Posterior vena cava (tissue), 2 donors: ENCODE measurements around the gene MAN1C1. TPM values are rescaled to one million over a fixed set of nuclear protein-coding genes. Genes with fewer than 3 reads are reported as not detected.

ENCODE experiments used
- DNase-seq: peaks from one replicate; pipeline ENCODE4 v3.0.0-alpha.2; 2020; ENCODE audit warnings: low spot score
- intact Hi-C, 2 donors: fragments of 100-400 bp; cut with DNase I; formaldehyde crosslinking; loops; one replicate each; pipeline versions ENCODE4 v1.14.1 to v1.14.2; 2022 to 2023
- long read RNA-seq, 2 donors: library from polyadenylated mRNA; unstranded; transcript quantifications; one replicate each; pipeline ENCODE4 v2.0.0, GENCODE V29; 2020 to 2021
- total RNA-seq, 2 donors: library from RNA; stranded (reverse); fragmentation: NEBNext Ultra II Directional; extraction: Animal tissue kit (Norgen Biotek cat#: 25700); gene quantifications; one replicate each; pipeline ENCODE4 v1.2.1, GENCODE V29; 2021
- donor health status: DM: yes; HTN: yes; CAD: no.
- donor health status: DM: yes; HTN: yes; CAD: no.

The MAN1C1 gene
- 10 to 100 TPM; 15.0 to 29.4 TPM for total RNA-seq
- long read RNA-seq, donor 1, full-length matches to known transcripts: 8 of 15 reads
- long read RNA-seq, donor 1, partial matches to known transcripts: 4 of 15 reads
- long read RNA-seq, donor 1, other reads (novel, unspliced or antisense): 3 of 15 reads
- long read RNA-seq, donor 2, full-length matches to known transcripts: 1 of 14 reads
- long read RNA-seq, donor 2, partial matches to known transcripts: 9 of 14 reads
- long read RNA-seq, donor 2, other reads (novel, unspliced or antisense): 4 of 14 reads

DNA sequence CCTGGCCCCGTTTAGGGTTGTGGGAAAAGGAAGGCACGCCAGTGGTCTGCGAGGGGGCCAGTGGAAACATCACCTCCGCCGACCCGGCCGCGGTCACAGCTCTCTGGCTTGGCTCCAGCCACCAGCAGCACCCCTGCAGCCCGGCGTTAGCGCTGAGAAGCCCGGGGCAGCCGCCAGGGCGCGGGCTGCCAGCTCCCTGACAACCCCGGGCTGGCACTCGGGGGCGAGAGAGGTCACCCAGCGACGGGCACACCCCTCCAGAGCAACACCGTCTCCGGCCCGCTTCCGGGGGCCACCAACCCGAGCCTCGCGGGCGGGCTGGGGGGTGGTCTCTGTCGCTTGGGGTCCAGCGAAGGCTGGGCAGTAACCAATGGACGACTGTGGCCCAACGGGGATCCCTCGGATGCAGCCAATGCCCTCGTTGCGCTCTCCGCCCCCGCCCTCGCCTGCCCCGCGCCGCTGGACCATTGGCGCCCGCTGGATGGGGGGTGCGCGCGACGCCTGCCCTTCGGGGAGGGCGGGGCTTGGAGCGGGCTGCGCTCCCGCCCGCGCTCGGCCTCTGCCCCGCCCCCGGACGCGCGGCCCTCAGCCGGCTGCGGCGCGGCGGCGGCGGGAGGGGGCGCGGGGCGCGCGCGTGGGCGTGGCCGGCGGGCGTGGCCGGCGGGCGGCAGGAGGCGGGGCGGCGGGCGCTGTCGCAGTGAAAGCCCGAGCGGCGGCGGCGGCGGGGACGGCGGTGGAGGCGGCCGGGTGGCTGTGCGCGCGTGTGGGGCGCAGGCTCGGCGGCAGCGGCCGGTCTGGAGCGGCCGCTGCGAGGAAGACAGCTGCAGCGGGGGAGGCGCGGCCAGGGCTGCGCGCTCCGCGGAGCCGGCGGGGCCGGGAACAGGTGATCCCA lies at the start of gene MAN1C1:
MAN1C1 (plus strand) TSS at position 697 of the 892 bp plus-strand sequence. CDS start 1,007 bp downstream, outside the sequence.
- intact Hi-C loops: loop anchor here (2.0 to 5.0 kb wide), 3 partner anchors 76 to 180 kb away; no protein-coding TSS in a partner anchor
- DNase-seq: peak; percentile 94

DNA sequence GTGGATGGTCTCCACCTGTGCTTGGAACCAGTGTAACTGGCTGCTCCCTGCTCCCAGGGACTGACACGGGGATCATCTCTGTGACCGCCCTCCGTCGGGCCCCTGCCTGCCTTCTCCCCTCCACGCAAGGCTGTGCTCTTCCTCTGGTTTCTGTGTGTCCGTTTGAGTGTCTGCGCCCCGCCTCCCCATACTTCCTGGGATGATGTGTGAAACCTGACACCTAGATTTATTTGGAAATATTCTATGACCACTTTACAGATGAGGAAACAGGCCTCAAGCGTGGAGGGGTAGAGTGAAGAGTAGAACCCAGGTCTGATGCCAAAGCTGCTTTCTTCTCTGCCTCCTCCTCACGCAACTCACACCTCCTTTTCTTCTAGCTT lies 48.9 kb upstream of the MAN1C1 start:
- DNase-seq: no peak
- intact Hi-C loops: no loop called here

DNA sequence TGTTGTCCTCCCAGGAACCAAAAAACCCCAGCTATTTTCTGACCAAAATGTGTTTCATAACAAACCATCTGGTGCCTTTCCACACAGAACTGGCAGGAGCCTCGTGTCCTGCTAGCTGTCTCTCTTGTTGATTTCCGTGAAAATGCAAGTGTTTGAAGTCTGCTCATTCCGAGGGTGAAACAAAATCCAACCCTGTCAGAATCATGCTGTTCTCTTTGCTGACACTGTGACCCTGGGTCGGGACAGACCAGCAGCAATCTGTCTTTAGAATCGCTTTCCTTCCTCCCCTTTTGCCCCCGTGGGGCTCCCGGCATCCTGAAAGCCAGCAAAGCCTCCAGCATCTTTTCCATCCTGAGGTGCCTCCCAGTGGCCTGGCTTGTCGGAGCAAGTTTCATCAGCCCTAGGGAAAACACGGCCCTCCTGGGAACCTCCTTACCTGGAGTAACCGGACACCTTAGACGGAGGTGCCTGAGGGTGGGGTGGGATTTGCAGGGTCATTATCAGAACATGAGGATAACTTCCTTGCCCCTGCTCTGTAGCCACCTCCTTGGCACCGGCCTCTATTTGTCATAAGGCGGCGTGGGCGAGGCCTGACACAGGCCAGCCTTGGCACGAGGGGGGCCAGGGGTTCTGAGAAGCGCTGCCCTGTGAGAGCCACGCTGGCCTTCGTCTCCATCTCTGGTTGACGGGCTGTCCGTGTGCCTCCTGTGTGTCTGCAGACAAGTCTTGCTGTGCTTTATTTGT lies 48.3 kb upstream of the MAN1C1 start:
- no peak for DNase-seq

DNA sequence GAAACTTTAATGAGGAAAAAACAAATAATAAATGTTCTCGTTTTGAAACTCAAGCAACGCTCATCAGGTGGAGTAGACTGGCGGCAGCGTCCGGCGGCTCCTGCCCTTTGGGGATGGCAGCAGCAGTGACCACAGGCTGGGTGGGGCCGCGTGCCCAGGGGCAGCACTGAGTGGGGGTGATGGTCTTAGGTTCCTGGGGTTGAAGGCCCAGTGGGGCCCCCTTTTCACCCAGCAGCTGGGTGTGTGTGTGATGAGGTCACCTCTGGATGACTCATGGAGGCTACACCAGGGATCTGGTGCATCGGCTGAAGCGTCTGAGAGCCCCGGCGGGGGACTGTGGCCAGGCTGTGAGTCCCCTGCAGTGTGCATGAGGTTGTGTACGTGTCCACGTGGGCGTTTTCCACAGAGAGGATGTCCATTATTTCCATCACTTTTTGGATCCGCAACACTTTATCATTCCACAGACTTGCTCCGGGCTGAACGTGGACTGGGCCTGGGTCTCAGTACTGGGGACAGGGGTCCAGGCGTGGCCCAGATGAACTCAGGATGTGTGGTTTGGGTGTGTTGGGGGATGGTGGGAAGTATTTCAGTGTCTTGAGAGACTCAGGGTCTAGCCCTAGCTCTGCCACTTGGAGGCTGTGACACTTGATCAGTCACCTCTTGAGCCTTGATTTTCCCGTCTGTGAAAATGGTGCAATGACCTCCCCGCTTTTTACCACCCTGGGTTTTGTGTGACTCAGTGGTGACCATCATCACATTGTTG lies 47.6 kb upstream of the MAN1C1 start:
- intact Hi-C loops: no loop called here
- DNase-seq: no peak

More for the DNA sequence above, 48.3 kb upstream of the MAN1C1 start:
- intact Hi-C loops: no loop called here

DNA sequence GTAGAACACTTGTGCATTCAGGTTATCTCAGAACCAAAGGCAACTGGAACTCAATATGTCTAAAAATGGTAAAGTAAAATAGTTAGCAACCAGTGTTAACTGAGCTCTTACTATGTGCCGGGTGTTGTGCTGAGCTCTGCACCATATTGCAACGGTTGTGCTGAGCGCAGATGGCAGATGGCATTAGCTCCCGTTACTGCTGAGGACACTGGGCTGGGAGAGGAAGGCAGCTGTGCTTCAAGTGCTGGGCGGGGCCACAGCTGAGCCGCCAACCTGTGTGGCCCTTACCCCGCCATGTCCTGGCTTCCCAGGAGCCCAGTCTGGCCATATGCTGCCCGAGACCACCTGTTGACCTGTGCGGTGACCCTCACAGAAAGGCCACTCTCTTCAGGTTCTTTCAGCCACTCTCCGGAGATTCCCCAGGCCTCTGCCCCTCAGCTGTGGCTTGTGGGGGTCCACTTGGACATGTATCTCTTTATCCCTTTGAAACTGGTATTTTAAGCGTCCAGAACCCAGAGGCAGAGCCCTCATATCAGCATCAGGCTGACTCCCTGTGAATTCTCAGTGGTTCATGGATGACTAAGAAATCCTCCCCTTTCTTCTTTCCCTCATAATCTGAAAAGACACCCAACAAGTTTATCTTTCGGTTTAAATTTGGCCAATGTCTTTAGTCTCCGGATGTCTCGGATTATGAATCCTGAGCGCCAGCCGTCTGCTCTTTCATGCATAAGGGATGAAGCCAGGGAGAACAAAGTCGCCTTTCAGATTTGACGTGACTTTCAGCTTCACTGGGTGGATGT lies 46.8 kb upstream of the MAN1C1 start:
- no peak for DNase-seq
- intact Hi-C loops: no loop called here

DNA sequence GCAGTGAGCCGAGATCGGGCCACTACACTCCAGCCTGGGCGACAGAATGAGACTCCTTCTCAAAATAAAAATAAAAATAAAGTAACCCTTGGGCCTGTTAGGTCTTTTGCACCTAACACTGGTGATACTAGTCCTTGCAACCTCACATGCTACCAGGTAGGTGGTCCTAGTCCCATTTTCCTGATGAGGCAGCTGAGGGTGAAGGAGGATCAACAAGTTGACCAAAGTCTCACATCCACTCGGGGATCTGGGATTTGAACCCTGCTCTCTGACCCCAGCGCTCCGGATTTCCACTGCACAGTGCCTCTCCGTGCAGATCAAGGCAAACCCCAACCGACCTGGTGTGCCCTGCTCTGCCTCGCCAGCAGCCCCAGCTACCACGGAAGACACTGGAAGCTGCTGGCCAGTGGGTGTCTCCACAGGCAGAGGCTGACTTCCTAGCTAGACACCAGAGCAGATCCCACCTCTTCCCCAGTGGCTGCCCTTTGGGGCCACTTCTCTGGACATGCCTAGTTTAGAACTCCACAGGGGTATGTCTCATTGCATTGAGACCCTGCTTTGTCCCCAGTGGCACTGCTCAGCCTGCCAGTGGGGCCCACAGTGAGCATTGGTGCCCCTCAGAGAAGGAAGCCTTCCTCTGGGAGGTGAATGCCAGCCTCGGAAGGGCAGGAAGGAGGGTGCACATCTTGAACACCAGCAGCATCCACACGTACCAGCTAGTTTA lies 45.6 kb upstream of the MAN1C1 start:
- intact Hi-C loops: no loop called here
- no peak for DNase-seq

DNA sequence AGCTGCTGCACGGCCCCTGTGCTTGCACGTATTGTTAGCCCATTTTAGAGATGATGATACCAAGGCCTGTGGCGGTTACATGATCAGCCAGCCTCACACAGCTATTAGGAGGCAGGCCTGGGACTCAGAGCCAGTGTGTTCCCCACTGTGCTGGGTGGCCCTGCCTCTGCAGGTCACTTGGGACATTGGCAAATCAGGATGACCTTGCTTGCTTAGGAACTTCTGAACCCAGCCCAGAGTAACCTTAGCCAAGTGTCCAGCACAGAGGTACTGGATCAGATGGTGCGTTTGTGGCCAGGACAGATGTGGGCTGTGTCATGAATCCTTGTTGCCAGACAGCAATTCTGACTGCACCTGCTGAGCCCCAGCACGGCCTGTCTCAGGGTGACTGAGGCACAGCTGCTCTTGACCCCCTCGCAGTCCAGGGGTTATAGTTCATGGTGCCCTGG lies 45.0 kb upstream of the MAN1C1 start:
- DNase-seq: no peak
- intact Hi-C loops: no loop called here

DNA sequence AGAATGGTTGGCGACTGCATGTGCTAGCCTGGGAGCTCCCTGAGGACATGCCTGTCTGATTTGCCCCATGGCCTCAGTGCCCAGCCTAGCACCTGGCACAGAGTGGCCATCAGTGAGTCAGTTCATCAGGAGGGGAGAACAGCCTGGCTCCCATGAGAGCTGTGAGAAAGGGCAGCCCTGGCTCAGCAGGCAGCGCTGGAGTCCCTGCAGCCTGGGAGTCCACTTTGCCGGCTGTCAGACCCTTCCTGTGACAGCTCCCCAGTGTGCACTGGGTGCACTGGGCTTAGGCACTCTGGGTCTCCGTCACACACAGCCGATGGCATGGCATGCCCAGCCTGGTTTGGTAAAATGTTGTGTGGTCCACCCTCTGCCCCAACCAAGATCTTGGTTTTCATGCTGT lies 44.5 kb upstream of the MAN1C1 start:
- intact Hi-C loops: no loop called here
- no peak for DNase-seq

DNA sequence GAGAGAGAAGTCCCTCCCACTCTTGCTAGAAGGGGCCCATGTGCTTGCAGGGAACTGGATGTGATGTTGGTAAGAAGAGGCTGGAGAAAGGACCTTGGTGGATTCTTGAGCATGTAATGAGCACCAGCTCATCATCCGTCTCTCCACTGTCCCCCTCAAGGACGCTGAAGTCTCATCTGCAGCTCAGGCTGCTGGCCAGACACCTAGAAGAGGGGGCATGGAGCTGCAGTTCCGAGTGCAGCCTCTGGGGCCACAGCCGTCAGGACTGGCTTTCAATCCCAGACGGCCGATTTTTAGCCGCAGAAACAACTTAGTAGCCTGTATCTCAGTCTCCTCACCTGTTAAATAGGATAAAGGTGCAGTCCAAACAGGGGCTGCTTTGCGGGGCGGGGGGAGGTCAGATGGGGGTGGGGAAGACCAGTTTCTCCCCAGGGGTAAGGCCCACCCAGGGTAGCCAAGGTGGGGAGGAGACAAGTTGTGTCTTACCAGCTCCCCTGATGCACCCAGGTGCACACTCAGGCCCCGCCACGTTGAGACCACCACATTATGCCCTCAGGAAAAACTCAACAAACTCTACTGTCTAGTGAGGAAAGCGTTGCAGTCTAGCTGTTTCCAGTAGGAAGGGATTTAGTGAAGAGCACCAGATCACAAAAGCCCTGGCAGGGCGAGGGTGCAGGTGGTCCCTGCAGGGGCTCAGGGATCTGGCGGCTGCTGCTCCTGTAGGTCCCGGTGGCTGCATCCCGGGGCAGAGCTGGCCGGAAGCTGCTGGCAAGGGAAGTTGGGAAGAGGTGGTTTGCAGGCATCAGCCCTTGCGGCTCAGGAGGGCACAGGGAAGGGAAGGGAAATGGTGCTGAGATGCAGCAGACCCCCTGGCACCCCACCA lies 43.6 kb upstream of the MAN1C1 start:
- no peak for DNase-seq
- intact Hi-C loops: no loop called here

DNA sequence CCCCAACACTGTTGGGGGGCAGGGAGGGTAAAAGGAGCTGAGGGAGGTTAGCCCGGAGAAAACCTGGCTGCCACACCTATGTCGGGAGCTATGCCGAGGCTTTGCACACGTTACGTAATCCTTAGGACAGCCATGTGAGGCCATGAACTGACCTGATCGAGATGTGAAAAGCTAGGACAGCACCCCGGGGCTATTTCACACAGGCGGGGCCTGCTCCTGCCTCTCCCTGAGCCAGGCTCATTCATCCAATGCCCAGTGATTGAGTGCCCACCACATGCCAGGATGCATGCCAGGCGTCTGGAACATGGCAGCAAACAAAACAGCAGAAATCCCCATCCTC lies 43.0 kb upstream of the MAN1C1 start:
- intact Hi-C loops: no loop called here
- DNase-seq: no peak

DNA sequence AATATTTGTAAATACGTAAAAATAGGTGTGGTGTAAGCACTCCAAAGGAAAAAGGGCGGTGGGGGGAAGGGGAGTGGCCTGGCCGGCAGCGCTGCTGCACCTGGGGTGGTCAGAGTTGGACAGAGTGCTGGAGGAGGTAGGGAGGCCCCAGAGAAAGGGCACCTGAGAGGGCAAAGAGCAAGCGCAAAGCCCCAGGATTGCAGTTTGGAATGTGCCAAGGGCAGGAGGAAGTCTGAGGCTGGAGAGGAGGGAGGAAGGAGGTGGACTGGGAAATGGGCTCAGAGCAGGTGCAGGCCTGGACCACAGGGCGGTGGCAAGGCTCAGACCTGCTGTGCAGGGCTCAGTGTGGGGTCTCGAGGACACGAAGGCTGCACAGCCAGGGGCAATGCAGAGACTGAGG lies 42.6 kb upstream of the MAN1C1 start:
- intact Hi-C loops: no loop called here

DNA sequence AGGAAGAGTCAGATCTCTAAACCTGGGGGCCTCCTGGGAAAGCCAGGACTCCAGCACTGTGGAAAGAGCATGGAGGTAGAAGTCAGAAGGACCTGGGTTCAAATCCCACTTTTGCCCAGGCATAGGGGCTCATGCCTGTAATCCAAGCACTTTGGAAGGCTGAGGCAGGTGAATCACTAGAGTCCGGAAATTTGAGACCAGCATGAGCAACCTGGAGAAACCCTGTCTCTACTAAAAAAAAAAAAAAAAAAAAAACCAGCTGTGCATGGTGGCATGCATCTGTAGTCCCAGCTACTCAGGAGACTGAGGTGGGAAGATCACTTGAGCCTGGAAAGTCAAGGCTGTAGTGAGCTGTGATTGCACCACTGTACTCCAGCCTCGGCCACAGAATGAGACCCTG lies 41.4 kb upstream of the MAN1C1 start:
- intact Hi-C loops: no loop called here
- DNase-seq: no peak

More for the DNA sequence above, 42.6 kb upstream of the MAN1C1 start:
- no peak for DNase-seq

DNA sequence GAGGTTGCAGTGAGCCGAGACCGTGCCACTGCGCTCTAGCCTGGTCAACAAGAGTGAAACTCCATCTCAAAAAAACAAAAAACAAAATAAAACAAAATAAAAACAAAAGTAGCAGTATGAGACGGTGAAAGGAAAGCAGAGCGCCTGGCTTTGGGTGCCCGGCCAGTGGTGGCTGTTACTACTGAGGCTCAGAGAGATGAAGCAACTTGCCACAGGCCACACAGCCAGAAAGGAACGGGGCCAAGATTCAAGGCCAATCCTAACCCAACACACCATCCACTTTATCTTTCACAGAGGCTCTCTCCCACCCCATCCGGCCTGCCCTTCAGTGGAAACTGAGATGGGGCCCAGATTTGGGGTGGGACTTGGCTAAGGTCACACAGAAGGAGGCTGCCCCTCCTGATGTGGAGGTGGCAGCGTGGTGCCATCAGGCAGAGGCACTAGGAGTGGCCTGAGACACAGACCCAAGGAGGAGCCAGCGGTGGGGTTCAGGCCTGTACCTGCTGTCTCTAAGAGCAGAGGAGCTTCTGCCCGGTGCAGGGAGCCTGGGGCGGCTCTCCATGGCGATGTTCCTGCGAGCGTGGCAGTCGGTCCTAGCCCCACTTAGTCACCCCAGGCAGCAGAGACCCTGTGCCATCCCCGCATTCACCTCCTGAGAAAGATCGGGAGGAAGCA lies 40.0 kb upstream of the MAN1C1 start:
- intact Hi-C loops: no loop called here
- no peak for DNase-seq

DNA sequence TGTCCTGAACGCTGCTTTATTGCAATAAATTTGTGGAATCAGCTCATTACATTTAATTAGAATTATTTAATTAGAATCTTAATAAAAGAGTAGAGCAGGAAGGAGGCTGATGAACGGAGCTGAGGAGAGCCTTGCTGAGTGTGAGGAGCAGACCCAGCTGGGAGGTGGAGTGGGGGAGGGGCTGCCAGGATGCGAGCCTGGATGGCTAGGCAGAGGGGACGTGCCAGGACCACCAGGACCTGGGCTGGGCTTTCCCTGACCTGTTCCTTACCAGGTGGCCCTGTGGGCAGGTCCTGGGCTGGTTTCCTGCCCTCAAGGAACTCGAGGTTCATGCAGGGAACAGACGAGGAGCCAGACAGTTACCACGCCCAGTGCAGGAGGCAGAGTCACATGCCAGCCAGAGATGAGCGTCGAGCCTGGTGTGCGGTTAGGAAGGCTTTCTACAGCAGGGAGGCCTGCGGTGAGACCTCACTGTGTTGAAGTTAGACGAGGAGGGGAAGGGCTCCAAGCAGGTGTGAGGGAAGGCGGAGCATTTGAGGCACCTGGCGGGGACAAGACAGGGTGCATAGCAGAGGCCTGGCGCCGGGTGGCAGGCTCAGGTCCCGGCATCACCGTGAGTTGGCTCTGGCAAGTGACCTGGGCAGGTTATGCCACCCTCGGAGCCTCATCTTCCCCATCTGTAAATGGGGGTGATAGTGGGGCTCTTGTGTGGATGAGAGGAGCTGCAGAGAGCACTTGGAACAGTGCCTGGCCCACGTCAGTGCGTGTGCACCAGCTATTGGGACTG lies 39.3 kb upstream of the MAN1C1 start:
- intact Hi-C loops: no loop called here
- no peak for DNase-seq
